ENCODE measurements around the gene MYO5B.

The MYO5B gene

DNA sequence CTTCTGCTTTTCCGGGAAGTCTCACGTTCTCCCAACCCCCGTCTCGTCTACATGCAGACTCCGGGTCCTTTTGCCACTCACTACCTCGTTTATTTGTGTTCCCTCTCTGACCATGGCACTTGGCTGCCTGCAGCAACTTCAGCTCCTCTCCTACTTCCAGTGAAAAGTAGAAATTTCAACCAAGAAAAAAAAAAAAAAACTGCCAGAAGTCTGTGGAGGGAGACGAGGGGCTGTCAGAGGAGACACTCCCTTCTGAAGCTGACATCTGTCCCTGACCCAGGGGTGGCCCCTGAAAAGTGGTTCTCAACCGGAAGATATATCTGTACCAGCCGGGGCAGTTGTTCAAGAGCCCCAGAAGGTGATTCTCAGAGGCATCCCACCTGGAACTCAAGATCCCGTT lies 742 bp upstream of the MYO5B start:
- Histone ChIP-seq H3K79me2 (ENCODE audit: low read length) (peaks cover 38% of the 10 kb centered on the region), H4K20me1 (ENCODE audit: insufficient read depth, low read length) (no peaks in the 10 kb centered on the region), H3K9ac (ENCODE audit: low read length) (no peak overlapping the region), H3K9me2 (replicated peaks; ENCODE audit: insufficient read depth, low read length) (no peaks in the 10 kb centered on the region), H2AFZ (ENCODE audit: low read length) (peak overlapping the region; percentile 28; the same call in 1 of the 2 replicates), H3K27ac (ENCODE audit: low read length) (no peak overlapping the region), H3F3A (ENCODE audit: insufficient read depth, low read length) (0 out of 2 replicates have a peak, but pooled peaks cover 4% of the 10 kb centered on the region), H3K4me2 (ENCODE audit: low read depth, low read length) (peak overlapping the region; percentile 59), H3K27me3 (replicated peaks; ENCODE audit: insufficient read depth, low read length) (0 out of 2 replicates have a peak, but pooled peaks cover 5% of the 10 kb centered on the region), H3K36me3 (replicated peaks; ENCODE audit: insufficient read depth, low read length) (no peaks in the 10 kb centered on the region), H3K4me3 (ENCODE audit: low read length) (peak overlapping the region; percentile 24; the same call in 1 of the 2 replicates), H3K4me1 (ENCODE audit: low read length) (peaks cover 16% of the 10 kb centered on the region), H3K9me3 (replicated peaks; ENCODE audit: insufficient read depth, low read length) (no peaks in the 10 kb centered on the region)
- TF ChIP-seq EZH2phosphoT487 (IDR thresholded peaks at IDR 0.05; ENCODE audit: low read length) (no peak), EZH2 (optimal IDR thresholded peaks at IDR 0.05; ENCODE audit: low read depth, low read length) (no peak)
- TF ChIP-seq, protein P1, sequence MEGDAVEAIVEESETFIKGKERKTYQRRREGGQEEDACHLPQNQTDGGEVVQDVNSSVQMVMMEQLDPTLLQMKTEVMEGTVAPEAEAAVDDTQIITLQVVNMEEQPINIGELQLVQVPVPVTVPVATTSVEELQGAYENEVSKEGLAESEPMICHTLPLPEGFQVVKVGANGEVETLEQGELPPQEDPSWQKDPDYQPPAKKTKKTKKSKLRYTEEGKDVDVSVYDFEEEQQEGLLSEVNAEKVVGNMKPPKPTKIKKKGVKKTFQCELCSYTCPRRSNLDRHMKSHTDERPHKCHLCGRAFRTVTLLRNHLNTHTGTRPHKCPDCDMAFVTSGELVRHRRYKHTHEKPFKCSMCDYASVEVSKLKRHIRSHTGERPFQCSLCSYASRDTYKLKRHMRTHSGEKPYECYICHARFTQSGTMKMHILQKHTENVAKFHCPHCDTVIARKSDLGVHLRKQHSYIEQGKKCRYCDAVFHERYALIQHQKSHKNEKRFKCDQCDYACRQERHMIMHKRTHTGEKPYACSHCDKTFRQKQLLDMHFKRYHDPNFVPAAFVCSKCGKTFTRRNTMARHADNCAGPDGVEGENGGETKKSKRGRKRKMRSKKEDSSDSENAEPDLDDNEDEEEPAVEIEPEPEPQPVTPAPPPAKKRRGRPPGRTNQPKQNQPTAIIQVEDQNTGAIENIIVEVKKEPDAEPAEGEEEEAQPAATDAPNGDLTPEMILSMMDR (IDR thresholded peaks at IDR 0.05; ENCODE audit: low read length): no peak
- DNase-seq: no peak

DNA sequence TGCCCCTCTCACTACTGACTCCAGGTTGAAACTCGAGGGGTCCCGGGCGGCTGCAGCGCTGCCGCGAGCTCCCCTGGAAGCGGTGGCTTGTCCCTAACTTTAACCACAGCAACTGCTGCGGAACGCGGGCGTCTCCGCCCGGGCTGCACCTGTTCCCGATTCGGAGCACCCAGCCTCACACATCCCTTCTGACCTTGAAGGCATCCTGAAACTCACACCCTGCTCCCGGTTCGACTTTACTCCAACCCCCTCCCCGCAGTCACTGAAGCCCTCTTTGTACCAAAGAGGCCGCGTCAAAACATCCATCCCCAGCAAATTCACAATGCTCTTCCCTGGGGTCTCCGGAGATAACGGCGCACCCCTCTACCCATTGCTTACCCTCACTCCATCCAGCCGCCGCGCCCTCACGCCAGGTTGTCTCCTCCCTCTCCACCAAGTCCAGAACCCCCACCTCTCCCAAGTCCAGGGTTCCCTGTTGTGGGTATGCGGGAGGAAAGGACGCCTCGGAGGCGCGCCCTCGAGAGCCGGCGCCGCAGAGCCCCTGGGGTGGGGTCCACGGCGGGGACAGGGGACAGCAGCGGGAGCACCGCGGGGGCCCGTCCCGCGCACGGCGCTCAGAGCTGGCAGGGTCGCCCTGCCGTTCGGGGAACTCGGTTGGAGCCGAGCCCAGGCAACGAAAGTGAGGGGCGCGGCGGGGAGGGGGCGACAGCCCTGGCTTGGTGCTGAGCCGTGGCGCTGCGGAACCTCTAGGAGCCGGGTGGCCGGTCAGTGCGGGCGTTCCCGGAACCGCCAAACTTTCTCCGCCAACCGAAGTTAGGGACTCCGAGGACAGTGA lies 934 bp downstream of the MYO5B start:
- Histone ChIP-seq H3K27me3 (replicated peaks; ENCODE audit: insufficient read depth, low read length) (0 out of 2 replicates have a peak, but pooled peaks cover 5% of the 10 kb centered on the region), H3K9ac (ENCODE audit: low read length) (peak overlapping the region; percentile 82), H3K27ac (ENCODE audit: low read length) (peak overlapping the region; percentile 36; the same call in 1 of the 2 replicates), H3K4me1 (ENCODE audit: low read length) (peaks cover 33% of the 10 kb centered on the region), H3K4me3 (ENCODE audit: low read length) (peak overlapping the region; percentile 96), H2AFZ (ENCODE audit: low read length) (peak overlapping the region; percentile 61), H3K36me3 (replicated peaks; ENCODE audit: insufficient read depth, low read length) (no peaks in the 10 kb centered on the region), H3F3A (ENCODE audit: insufficient read depth, low read length) (peaks cover 20% of the 10 kb centered on the region), H3K9me3 (replicated peaks; ENCODE audit: insufficient read depth, low read length) (no peaks in the 10 kb centered on the region), H3K9me2 (replicated peaks; ENCODE audit: insufficient read depth, low read length) (no peaks in the 10 kb centered on the region), H3K4me2 (ENCODE audit: low read depth, low read length) (peak overlapping the region; percentile 80), H4K20me1 (ENCODE audit: insufficient read depth, low read length) (no peaks in the 10 kb centered on the region), H3K79me2 (ENCODE audit: low read length) (peaks cover 48% of the 10 kb centered on the region)
- DNase-seq: peak; percentile 42
- TF ChIP-seq EZH2phosphoT487 (IDR thresholded peaks at IDR 0.05; ENCODE audit: low read length): no peak
- TF ChIP-seq, protein P1 (IDR thresholded peaks at IDR 0.05; ENCODE audit: low read length): no peak
- TF ChIP-seq EZH2 (optimal IDR thresholded peaks at IDR 0.05; ENCODE audit: low read depth, low read length): no peak

DNA sequence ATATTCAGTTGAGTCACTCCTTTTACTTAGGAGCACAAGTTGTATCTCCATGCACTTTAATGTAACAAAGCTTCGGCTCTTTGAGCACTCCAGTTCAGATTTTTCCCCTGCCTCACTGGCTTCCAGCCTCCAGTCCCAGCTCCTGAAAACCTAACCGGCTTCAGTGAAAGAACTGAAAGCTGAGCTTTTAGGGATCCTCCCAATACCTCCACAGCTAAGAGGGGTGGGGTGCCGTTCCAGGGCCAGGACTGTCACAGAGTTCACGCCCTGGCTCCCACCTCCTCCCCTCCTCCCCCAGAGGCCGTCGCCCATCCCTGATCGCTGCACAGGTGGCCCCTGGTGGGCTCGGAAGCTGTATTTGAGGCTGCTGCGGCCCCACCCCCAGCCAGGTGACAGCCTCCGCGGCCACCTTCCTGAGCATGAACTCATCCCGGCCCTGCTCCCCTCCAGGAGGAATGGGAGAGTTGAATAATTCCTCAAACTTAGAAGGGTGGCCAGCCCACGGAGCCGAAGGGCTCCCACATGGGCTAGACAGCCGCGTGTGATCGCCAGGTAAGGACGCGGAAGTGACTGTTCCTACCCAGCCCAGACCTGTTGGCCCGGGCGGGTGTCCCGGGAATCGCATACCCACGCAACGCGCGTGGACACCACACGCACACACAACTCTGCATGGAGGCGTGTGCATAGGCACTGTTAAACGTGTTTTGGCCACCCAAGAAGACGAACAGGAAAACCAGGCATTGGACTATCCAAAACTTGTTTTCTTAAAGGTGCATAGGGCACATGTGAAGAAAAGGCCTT lies 1.8 kb downstream of the MYO5B start:
- H3K9me3 ChIP-seq (replicated peaks; ENCODE audit: insufficient read depth, low read length): no peaks in the 10 kb centered on the region
- 0 out of 2 replicates have a peak, but pooled peaks cover 5% of the 10 kb centered on the region for H3K27me3 ChIP-seq (replicated peaks; ENCODE audit: insufficient read depth, low read length)
- peak overlapping the region; percentile 80 for H3K4me2 ChIP-seq (ENCODE audit: low read depth, low read length)
- H4K20me1 ChIP-seq (ENCODE audit: insufficient read depth, low read length): no peaks in the 10 kb centered on the region
- peaks cover 40% of the 10 kb centered on the region for H3K4me1 ChIP-seq (ENCODE audit: low read length)
- peak overlapping the region; percentile 61; the same call in 1 of the 2 replicates for H2AFZ ChIP-seq (ENCODE audit: low read length)
- H3F3A ChIP-seq (ENCODE audit: insufficient read depth, low read length): peaks cover 23% of the 10 kb centered on the region
- H3K9ac ChIP-seq (ENCODE audit: low read length): peak overlapping the region; percentile 82
- peaks cover 56% of the 10 kb centered on the region for H3K79me2 ChIP-seq (ENCODE audit: low read length)
- no peaks in the 10 kb centered on the region for H3K36me3 ChIP-seq (replicated peaks; ENCODE audit: insufficient read depth, low read length)
- no peaks in the 10 kb centered on the region for H3K9me2 ChIP-seq (replicated peaks; ENCODE audit: insufficient read depth, low read length)
- DNase-seq: no peak
- H3K27ac ChIP-seq (ENCODE audit: low read length): no peak overlapping the region
- H3K4me3 ChIP-seq (ENCODE audit: low read length): peak overlapping the region; percentile 96
- TF ChIP-seq, protein P1 (IDR thresholded peaks at IDR 0.05; ENCODE audit: low read length): no peak
- TF ChIP-seq EZH2phosphoT487 (IDR thresholded peaks at IDR 0.05; ENCODE audit: low read length) (no peak), EZH2 (optimal IDR thresholded peaks at IDR 0.05; ENCODE audit: low read depth, low read length) (no peak)
